ENCODE measurements around the gene MAT2A. TPM values are rescaled to one million over a fixed set of nuclear protein-coding genes. Genes with fewer than 3 reads are reported as not detected.

The MAT2A gene
- total RNA-seq, 2 donors from 2014 or later = 105 to 156 TPM

DNA sequence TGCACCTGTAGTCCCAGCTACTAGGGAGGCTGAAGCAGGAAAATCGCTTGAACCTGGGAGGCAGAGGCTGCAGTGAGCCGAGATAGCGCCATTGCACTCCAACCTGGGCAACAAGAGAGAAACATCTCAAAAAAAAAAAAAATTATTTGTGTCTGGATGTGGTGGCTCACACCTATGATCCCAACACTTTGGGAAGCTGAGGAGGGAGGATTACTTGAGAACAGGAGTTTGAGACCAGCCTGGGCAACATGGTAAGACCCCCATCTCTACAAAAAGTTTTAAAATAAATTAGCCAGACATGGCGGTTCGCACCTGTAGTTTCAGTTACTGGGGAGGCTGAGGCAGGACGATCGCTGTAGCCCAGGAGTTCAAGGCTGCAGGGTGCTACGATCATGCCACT lies 36.8 kb downstream of the MAT2A start:
- no peak for DNase-seq
- no peaks in the 10 kb centered on the region for H3K27me3 ChIP-seq
- peaks cover 10% of the 10 kb centered on the region for H3K4me1 ChIP-seq

GRCh38 chr2:85577063-85577385 lies 38.1 kb downstream of the MAT2A start:
- intact Hi-C loops (cut with DNase I) = no loop called here
- DNase-seq = no peak
- Histone ChIP-seq H3K9me3 (no peaks in the 10 kb centered on the region), H3K4me3 (no peak overlapping the region), H3K9ac (ENCODE audit: low read depth in 2 of 2, low read length in 2 of 2) (peak overlapping the region in 1 of 2 donors; percentile 90), H3K27me3 (no peaks in the 10 kb centered on the region), H3K27ac (peak overlapping the region; percentile 77), H3K36me3 (no peaks in the 10 kb centered on the region), H3K4me1 (peaks cover 10% of the 10 kb centered on the region)
- TF ChIP-seq CTCF (IDR thresholded peaks at IDR 0.05) = no peak

More for the DNA sequence above, 36.8 kb downstream of the MAT2A start:
- Histone ChIP-seq H3K9me3 (no peaks in the 10 kb centered on the region), H3K27ac (no peak overlapping the region), H3K9ac (ENCODE audit: low read depth in 2 of 2, low read length in 2 of 2) (no peak overlapping the region), H3K4me3 (no peak overlapping the region), H3K36me3 (no peaks in the 10 kb centered on the region)
- intact Hi-C loops (cut with DNase I) = no loop called here
- TF ChIP-seq CTCF (IDR thresholded peaks at IDR 0.05) = no peak

DNA sequence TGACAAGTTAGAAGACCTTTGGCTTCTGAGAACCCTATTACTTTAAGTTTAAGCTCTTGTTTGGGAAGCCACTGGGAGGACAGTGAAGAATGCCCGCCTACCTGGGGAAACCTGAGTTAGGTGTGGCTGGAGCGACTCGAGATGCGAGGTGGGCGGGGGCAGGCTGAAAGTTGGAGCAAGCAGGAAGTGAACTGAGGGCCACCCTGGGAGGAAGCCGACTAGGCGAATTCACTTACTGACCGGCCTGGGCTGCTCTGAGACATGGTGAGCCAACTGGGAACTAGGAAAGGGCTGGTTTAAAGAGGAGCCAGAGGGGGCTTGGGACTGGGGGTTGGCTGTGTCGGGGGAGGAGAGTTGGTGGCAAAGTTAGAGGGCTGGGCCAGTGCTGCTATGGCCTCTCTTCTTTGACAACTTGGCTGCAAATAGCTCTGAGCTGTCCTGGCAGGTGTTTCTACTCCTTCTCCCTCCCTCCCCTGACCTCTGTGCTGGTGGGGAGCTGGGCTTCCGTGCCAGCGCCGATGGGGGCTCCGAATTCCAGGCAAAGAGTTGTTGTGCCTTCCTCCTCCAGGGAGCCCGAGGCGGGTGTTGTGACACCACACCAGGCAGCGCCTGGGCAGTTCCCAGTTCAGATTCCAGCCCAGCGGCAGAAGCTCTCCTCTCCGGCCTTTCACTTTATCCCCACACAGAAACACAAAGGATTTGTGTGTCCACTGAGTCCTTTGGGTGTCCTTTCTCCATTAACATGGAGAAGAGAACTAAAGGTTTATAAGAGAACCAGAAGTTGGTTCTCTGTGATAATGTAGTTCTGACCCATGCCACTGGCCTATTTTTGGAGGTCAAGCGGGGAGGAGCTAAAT lies 38.6 kb downstream of the MAT2A start, which contains the start of gene VAMP8:
Gene VAMP8, plus strand, starts transcription at position 201 of the 857 bp plus-strand sequence. Its CDS starts 61 bp downstream, at position 262.
- H3K4me1 ChIP-seq = peaks cover 10% of the 10 kb centered on the region
- intact Hi-C loops (cut with DNase I) = no loop called here
- peak within 1 kb of the TSS; percentile 70 to 90 for H3K9ac ChIP-seq (ENCODE audit: low read depth in 2 of 2, low read length in 2 of 2)
- H3K36me3 ChIP-seq = no peaks in the 10 kb centered on the region
- peak within 1 kb of the TSS; percentile 56 for H3K4me3 ChIP-seq
- no peak for TF ChIP-seq CTCF (IDR thresholded peaks at IDR 0.05)
- H3K27ac ChIP-seq = peak within 1 kb of the TSS; percentile 77
- no peaks in the 10 kb centered on the region for H3K27me3 ChIP-seq
- H3K9me3 ChIP-seq = no peaks in the 10 kb centered on the region
- DNase-seq = peak; percentile 93

DNA sequence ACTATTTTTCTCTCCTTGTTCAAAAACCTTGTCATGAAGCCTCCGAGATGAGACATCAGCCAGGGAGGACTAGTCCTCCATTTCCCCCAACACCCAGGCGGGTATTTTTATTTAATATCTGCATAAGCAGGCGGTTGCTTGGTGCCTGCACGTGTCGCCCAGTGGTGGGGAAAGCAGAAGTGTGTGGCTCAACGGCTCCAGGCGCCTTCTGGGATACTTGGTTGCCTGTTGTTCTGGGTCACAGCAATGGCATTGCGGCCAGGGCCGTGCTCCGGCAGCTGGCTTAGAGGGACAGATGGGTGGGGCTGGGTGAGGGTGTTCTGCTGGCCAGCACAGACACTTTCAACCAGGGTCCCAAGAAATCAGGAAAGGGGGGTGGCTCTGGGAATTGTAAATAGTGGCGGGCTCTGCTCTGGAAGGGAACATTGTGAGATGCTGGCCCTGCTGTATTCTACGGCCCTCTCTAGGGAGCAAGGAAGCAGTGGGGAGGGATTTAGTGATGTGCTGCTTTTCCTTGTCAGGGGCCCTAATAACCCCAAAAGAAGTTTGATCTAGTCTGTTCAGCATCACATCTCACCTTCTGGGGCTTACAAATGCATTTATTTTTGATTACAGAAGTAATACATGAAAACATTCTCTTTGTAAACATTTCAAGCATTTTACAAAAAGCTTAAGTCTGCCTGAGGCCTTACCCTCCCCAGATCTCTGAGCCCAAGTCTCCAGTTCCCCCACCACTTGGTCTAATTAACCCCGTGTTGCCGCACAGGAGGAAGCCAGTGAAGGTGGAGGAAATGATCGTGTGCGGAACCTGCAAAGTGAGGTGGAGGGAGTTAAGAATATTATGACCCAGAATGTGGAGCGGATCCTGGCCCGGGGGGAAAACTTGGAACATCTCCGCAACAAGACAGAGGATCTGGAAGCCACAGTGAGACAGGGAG lies 39.5 kb downstream of the MAT2A start:
- TF ChIP-seq CTCF (IDR thresholded peaks at IDR 0.05) = no peak
- peak overlapping the region; percentile 70 to 90 for H3K9ac ChIP-seq (ENCODE audit: low read depth in 2 of 2, low read length in 2 of 2)
- H3K4me3 ChIP-seq = peak overlapping the region; percentile 56
- H3K9me3 ChIP-seq = no peaks in the 10 kb centered on the region
- no peaks in the 10 kb centered on the region for H3K36me3 ChIP-seq
- H3K27ac ChIP-seq = peak overlapping the region; percentile 77
- intact Hi-C loops (cut with DNase I) = no loop called here
- H3K27me3 ChIP-seq = no peaks in the 10 kb centered on the region
- H3K4me1 ChIP-seq = peaks cover 10% of the 10 kb centered on the region
- DNase-seq = peak; percentile 61

DNA sequence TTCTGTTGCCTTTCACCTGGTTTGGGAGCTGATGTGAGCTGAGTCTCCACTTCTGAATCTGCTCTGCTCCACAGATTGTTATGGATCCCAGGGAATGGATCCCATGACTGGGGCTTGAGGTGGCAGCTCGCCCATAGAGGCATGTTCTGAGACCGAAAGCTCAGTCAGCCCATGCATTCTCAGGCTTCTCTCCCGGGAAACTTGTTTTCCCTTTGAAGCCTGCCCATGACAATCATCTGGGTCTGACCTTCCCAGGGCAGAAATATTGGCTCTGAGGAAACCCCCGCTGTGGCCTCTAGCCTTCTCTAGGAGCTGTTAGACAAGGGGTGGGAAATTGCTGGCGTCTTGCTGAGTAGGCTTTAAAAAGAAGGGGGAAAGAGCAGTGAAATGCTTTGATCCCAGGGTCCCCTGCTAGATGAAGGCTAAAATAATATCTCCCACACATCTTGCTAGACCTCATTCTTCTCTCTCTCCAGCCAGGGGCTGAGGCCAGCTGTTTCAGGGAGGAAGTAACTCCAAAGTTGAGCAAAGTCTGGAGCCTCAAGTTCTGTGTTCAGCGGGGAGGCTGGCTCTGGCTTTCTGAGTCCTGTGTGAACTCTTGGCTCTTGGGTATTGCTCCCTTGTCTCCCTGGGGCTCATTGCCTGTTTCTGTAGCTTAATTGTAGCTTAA lies 40.4 kb downstream of the MAT2A start:
- DNase-seq = no peak
- peaks cover 10% of the 10 kb centered on the region for H3K4me1 ChIP-seq
- H3K9me3 ChIP-seq = no peaks in the 10 kb centered on the region
- no peaks in the 10 kb centered on the region for H3K27me3 ChIP-seq
- TF ChIP-seq CTCF (IDR thresholded peaks at IDR 0.05) = no peak
- peak overlapping the region in 1 of 2 donors; percentile 90 for H3K9ac ChIP-seq (ENCODE audit: low read depth in 2 of 2, low read length in 2 of 2)
- H3K27ac ChIP-seq = peak overlapping the region; percentile 77
- no peaks in the 10 kb centered on the region for H3K36me3 ChIP-seq
- H3K4me3 ChIP-seq = peak overlapping the region; percentile 56
- intact Hi-C loops (cut with DNase I) = no loop called here
